Panc1 (cell line): ENCODE measurements around the gene IL32. TPM values are rescaled to one million over a fixed set of nuclear protein-coding genes. Genes with fewer than 3 reads are reported as not detected.

ENCODE experiments used
- ATAC-seq: fragments of 200-7000 bp; cut with Tn5 transposase; 2 replicates; pipeline ENCODE4 v1.9.1; 2020; ENCODE audit warnings: mild to moderate bottlenecking, moderate library complexity
- BruUV-seq: library from RNA; stranded (reverse); fragments of 400-500 nt; replicated peaks from 2 replicates; lab custom pipeline; 2021; lab: Mats Ljungman, UMichigan
- CTCF ChIA-PET: fragments of 300-600 bp; sonication (Branson Sonifier 250); formaldehyde crosslinking; loops from one replicate; lab custom pipeline; 2022; ENCODE audit warnings: antibody characterized with exemption; lab: Charles Lee
- POLR2A ChIA-PET: fragments of 300-600 bp; sonication (Branson Sonifier 250); formaldehyde crosslinking; loops from one replicate; lab custom pipeline; 2022; ENCODE audit warnings: antibody characterized with exemption; lab: Charles Lee
- DNase-seq: peaks from one replicate; pipeline ENCODE4 v3.0.0-alpha.2; 2010; ENCODE audit warnings: low read depth, low spot score
- H3K27ac ChIP-seq: 2 replicates; pipeline ENCODE4 v1.5.1; 2011; ENCODE audit warnings: mild to moderate bottlenecking, low read length, inconsistent platforms
- H3K27me3 ChIP-seq: fragments of 200-500 bp; sonication (Bioruptor generic); 2 replicates; pipeline ENCODE4 v1.6.0; 2014; ENCODE audit warnings: low read length, inconsistent platforms; ENCODE audit not compliant: control insufficient read depth, insufficient read depth
- H3K36me3 ChIP-seq: fragments of 200-500 bp; sonication (Bioruptor generic); 2 replicates; pipeline ENCODE4 v1.5.1; 2014; ENCODE audit warnings: inconsistent platforms, mild to moderate bottlenecking, low read length, moderate library complexity; ENCODE audit not compliant: control insufficient read depth, insufficient read depth
- H3K4me1 ChIP-seq: 2 replicates; pipeline ENCODE4 v1.5.1; 2011; ENCODE audit warnings: inconsistent platforms, mild to moderate bottlenecking, low read length, moderate library complexity; ENCODE audit not compliant: control insufficient read depth, insufficient read depth
- H3K4me3 ChIP-seq, 2 experiments: 2 replicates each; pipeline ENCODE4 v1.5.1; 2011 to 2012; ENCODE audit warnings: low read depth in 2 of 2, low read length in 2 of 2, mild to moderate bottlenecking in 2 of 2, inconsistent platforms in 1 of 2, moderate library complexity in 1 of 2
- H3K9me3 ChIP-seq: fragments of 200-500 bp; sonication (Bioruptor generic); 2 replicates; pipeline ENCODE4 v1.5.1; 2014; ENCODE audit warnings: low read depth, mild to moderate bottlenecking, inconsistent platforms, low read length, moderate library complexity; ENCODE audit not compliant: control insufficient read depth, insufficient read depth
- POLR2AphosphoS5 ChIP-seq: IDR thresholded peaks from 2 replicates; pipeline ENCODE4 v1.6.1; 2012; ENCODE audit warnings: mild to moderate bottlenecking, low read depth, low read length, moderate library complexity
- REST ChIP-seq, 2 experiments: IDR thresholded peaks; 2 replicates each; pipeline ENCODE4 v1.6.1; 2011 to 2012; ENCODE audit warnings: low read depth in 2 of 2, control low read depth in 1 of 2, low read length in 1 of 2, mild to moderate bottlenecking in 1 of 2, moderate library complexity in 1 of 2; ENCODE audit not compliant: insufficient read depth in 1 of 2
- SIN3A ChIP-seq: IDR thresholded peaks from 2 replicates; pipeline ENCODE4 v1.6.1; 2012; ENCODE audit warnings: low read depth, mild to moderate bottlenecking, low read length, moderate library complexity, borderline replicate concordance; ENCODE audit not compliant: insufficient read depth
- TCF7L2 ChIP-seq: IDR thresholded peaks from 2 replicates; pipeline ENCODE4 v1.6.1; 2011; ENCODE audit warnings: mild to moderate bottlenecking, low read depth, low read length, inconsistent platforms
- in situ Hi-C: cut with HindIII; loops from 2 replicates; pipeline ENCODE4 v1.10.0; 2016; ENCODE audit warnings: low sequenced_read_pairs, low pct_unique_long_range_greater_than_20kb
- intact Hi-C: fragments of 100-400 bp; cut with micrococcal nuclease; formaldehyde crosslinking; loops from one replicate; pipeline ENCODE4 v1.10.0; 2022; ENCODE audit not compliant: unreplicated experiment
- total RNA-seq: library from RNA; stranded (reverse); gene quantifications from one replicate; pipeline ENCODE4 v1.2.1, GENCODE V29; 2021; ENCODE audit not compliant: unreplicated experiment
- TF ChIP-seq, protein P1 (sequence below): fragments of 450-650 bp; IDR thresholded peaks from 2 replicates; pipeline ENCODE4 v1.5.1; 2017; ENCODE audit warnings: mild to moderate bottlenecking

IL32 gene
- total RNA-seq, 1 experiment from 2014 or later = 17.1 TPM

GRCh38 chr16:3032624-3033023 is 32.8 kb upstream of the IL32 start:
- BruUV-seq = no TSS peak
- in situ Hi-C loops = no loop called here
- no peak for ATAC-seq
- intact Hi-C loops = no loop called here
- H3K27ac ChIP-seq = no peak overlapping the region
- TF ChIP-seq SIN3A = no peak
- TF ChIP-seq TCF7L2 = no peak
- TF ChIP-seq, protein P1, sequence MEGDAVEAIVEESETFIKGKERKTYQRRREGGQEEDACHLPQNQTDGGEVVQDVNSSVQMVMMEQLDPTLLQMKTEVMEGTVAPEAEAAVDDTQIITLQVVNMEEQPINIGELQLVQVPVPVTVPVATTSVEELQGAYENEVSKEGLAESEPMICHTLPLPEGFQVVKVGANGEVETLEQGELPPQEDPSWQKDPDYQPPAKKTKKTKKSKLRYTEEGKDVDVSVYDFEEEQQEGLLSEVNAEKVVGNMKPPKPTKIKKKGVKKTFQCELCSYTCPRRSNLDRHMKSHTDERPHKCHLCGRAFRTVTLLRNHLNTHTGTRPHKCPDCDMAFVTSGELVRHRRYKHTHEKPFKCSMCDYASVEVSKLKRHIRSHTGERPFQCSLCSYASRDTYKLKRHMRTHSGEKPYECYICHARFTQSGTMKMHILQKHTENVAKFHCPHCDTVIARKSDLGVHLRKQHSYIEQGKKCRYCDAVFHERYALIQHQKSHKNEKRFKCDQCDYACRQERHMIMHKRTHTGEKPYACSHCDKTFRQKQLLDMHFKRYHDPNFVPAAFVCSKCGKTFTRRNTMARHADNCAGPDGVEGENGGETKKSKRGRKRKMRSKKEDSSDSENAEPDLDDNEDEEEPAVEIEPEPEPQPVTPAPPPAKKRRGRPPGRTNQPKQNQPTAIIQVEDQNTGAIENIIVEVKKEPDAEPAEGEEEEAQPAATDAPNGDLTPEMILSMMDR = no peak
- TF ChIP-seq POLR2AphosphoS5 = no peak
- no peak for TF ChIP-seq REST (IDR thresholded peaks at IDR 0.05; ENCODE audit: insufficient read depth in 1 of 2, low read depth in 2 of 2, low read length in 1 of 2)
- ChIA-PET CTCF (interaction anchor here (1.0 to 1.4 kb wide), 3 partner anchors 15 to 97 kb away, joined by 3 to 7 read pairs (median 4); no protein-coding TSS in a partner anchor), POLR2A (no interaction called here)
- peaks cover 3% of the 10 kb centered on the region; the same call in 1 of the 2 replicates for H3K36me3 ChIP-seq
- no peak overlapping the region for H3K4me3 ChIP-seq
- no peaks in the 10 kb centered on the region; the same call in 1 of the 2 replicates for H3K27me3 ChIP-seq
- H3K9me3 ChIP-seq = no peaks in the 10 kb centered on the region
- H3K4me1 ChIP-seq = peaks cover 6% of the 10 kb centered on the region; the same call in 1 of the 2 replicates
- no peak for DNase-seq

DNA sequence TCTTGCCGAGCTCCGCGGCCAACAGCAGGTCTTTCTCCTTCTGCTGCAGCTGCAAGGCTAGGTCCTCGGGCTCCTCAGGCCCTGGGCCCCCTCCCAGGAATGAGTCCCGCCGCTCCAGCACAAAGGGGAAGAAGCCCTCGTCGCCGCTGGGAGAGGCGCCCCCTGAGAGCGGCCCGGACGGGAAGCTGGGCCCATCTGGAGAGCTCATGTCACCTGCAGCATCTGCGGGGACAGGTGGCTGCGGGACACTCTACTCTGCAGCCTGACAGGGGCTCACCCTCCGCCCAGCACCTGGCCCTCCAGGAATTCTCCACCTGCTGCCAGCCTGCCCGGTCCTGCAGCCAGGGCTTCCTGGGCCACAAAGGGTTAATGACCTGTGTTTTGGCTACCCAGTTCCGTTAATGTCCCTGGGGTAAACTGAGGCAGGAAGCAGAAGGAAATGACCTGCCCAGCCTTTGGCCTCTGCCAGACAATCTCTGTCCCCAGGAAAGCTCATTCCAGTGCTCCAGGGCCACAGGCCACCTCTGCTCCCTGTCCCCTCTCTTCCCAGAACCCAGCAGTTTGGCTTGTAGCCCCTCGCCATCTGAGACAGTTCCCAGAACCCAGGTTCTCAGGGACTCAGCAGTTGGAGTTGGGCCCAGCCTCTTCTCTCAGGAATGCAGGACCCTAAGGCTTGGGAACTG is 30.0 kb upstream of the IL32 start:
- CTCF ChIA-PET = interaction anchor here (0.6 kb wide), 1 partner anchor 407 kb away, joined by 5 read pairs; no protein-coding TSS in a partner anchor
- POLR2A ChIA-PET = no interaction called here
- intact Hi-C loops (no loop called here), in situ Hi-C loops (no loop called here)
- TF ChIP-seq POLR2AphosphoS5 (no peak), TCF7L2 (no peak), REST (IDR thresholded peaks at IDR 0.05; ENCODE audit: insufficient read depth in 1 of 2, low read depth in 2 of 2, low read length in 1 of 2) (no peak), SIN3A (no peak)
- TF ChIP-seq, protein P1 = no peak
- Histone ChIP-seq H3K27ac (no peak overlapping the region), H3K9me3 (no peaks in the 10 kb centered on the region), H3K4me3 (no peak overlapping the region), H3K36me3 (peaks cover 3% of the 10 kb centered on the region; the same call in 1 of the 2 replicates), H3K4me1 (peaks cover 3% of the 10 kb centered on the region; the same call in 1 of the 2 replicates), H3K27me3 (no peaks in the 10 kb centered on the region; the same call in 1 of the 2 replicates)
- DNase-seq (no peak), ATAC-seq (no peak)
- BruUV-seq = no TSS peak
